ENCODE results near the gene ZMIZ1.

ZMIZ1 gene

DNA sequence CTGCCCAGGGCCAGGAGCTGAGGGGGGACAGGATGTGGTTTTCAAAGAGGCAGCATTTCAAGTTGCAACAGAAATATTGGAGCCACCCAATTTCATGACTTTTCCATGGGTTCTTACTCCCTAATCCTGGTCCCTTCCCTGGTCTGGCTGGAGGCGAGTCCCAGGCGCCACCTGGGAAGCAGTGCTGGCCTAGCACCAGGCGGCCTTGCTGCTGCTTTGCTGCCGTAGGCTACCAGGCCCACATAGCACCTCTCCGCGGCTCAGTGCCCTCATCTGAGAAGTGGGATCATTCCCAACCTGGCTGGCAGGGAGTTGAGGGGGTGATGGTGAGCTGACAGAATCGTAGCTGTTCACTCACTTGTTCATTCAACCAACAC lies 33.7 kb downstream of the ZMIZ1 start:
- H3K27ac ChIP-seq: no peak overlapping the region
- TF ChIP-seq ZFX (IDR thresholded peaks at IDR 0.05): no peak
- TF ChIP-seq, protein P1, sequence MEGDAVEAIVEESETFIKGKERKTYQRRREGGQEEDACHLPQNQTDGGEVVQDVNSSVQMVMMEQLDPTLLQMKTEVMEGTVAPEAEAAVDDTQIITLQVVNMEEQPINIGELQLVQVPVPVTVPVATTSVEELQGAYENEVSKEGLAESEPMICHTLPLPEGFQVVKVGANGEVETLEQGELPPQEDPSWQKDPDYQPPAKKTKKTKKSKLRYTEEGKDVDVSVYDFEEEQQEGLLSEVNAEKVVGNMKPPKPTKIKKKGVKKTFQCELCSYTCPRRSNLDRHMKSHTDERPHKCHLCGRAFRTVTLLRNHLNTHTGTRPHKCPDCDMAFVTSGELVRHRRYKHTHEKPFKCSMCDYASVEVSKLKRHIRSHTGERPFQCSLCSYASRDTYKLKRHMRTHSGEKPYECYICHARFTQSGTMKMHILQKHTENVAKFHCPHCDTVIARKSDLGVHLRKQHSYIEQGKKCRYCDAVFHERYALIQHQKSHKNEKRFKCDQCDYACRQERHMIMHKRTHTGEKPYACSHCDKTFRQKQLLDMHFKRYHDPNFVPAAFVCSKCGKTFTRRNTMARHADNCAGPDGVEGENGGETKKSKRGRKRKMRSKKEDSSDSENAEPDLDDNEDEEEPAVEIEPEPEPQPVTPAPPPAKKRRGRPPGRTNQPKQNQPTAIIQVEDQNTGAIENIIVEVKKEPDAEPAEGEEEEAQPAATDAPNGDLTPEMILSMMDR (conservative IDR thresholded peaks at IDR 0.05): no peak

DNA sequence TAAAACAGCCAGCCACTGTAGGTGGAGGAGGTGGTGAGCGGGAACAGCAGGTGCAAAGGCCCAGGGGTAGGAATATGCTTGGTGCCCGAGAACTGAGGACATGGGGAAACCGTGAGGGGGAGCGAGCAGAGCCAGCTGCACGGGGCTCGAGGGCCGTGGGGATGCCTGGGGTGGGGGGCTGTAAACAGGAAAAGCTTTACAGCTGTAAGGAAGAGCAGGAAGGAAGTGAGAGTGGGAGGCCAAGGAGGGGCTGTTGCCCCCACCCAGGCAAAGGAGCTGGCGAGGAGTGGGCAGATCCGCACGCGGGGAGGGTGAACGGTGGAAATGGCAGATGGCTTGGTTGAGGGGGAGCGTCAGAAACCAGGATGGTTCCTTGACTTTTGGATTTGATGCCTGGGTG lies 34.4 kb downstream of the ZMIZ1 start:
- no peak for TF ChIP-seq ZFX (IDR thresholded peaks at IDR 0.05)
- TF ChIP-seq, protein P1 (conservative IDR thresholded peaks at IDR 0.05): no peak
- no peak overlapping the region for H3K27ac ChIP-seq

GRCh38 chr10:79103585-79103984 lies 34.8 kb downstream of the ZMIZ1 start:
- H3K27ac ChIP-seq: no peak overlapping the region; the same call in 1 of the 2 replicates
- TF ChIP-seq, protein P1 (conservative IDR thresholded peaks at IDR 0.05): no peak
- TF ChIP-seq ZFX (IDR thresholded peaks at IDR 0.05): no peak

DNA sequence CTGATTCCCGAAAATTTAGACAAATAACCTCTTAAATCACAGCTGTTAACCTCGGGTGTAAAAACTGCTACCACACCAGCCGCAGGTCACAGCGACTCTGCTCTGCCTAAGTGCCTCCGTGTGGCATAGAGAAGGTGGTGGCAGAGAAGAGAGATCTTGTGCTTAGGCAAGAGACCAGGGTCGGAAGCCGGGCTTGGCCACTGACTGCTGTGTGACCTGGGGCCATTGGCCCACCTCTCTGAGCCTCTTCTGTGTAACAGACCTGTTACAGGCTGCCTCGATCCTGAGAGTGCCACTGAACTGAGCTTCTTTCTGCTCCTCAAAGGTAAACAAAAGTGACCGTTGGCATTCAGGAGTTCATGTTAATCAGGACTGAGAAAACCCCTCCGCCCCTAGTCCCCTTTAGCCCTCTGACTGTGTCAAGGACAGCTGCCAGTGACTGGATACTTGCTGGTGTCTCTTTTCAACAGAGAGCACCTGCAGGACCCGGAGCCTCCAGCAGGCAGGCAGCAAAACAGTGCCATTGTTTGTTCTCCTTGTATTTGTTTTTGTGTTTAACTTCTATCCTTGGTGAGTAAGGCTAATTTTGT lies 36.5 kb downstream of the ZMIZ1 start:
- H3K27ac ChIP-seq: peak overlapping the region; percentile 39

DNA sequence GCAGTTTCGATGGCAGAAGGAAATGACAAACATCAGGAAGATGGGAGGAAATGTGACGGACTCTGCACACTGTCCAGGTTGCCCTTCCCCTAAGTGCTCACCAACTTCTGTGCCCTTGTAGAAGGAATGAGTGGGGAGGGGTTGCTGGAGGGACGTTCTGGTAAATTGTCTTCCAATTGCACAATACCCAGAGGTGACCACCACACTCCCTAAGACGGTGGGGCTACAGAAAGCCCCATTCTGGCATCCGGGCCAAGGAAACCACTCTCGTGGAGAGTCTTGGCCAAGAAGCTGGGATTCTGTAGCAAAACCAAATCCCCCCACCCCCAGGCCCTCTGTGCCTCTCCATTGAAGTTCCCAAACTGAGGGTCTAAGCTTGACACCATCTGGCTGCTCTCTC lies 37.1 kb downstream of the ZMIZ1 start:
- H3K27ac ChIP-seq: peak overlapping the region; percentile 3; the same call in 1 of the 2 replicates
- TF ChIP-seq ZFX (IDR thresholded peaks at IDR 0.05): no peak
- TF ChIP-seq, protein P1 (conservative IDR thresholded peaks at IDR 0.05): no peak

More for the DNA sequence above, 36.5 kb downstream of the ZMIZ1 start:
- TF ChIP-seq ZFX (IDR thresholded peaks at IDR 0.05): no peak
- TF ChIP-seq, protein P1 (conservative IDR thresholded peaks at IDR 0.05): no peak

GRCh38 chr10:79106256-79107050 lies 37.7 kb downstream of the ZMIZ1 start:
- TF ChIP-seq, protein P1 (conservative IDR thresholded peaks at IDR 0.05): no peak
- no peak for TF ChIP-seq ZFX (IDR thresholded peaks at IDR 0.05)

DNA sequence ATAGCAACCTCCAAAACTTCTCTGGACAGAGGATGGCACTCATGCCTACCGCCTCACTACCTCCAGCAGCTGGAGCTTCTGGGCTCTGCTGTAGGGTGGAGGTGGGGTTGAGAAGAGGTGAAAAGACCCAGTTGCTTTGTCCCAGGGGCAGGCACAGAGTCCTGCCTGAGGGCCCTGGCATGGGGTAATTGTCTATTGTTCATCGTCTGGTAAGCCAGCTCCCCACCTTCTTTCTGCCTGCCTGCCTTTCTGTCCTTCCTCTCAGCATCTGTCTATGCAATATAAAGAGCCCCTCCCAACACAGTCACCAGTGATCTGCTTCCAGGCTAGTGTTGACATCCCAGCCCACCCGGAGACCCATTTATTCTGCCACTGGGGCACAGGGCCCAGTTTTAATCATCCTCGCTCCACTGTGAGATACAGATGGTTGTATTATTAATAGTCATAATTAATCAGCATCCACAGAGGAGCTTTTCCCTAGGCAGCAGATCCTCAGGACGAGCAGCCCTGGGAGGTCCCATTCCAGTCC lies 39.0 kb downstream of the ZMIZ1 start:
- H3K27ac ChIP-seq: no peak overlapping the region
- TF ChIP-seq, protein P1 (conservative IDR thresholded peaks at IDR 0.05): no peak
- TF ChIP-seq ZFX (IDR thresholded peaks at IDR 0.05): no peak

More at GRCh38 chr10:79106256-79107050, 37.7 kb downstream of the ZMIZ1 start:
- H3K27ac ChIP-seq: peak overlapping the region; percentile 3; the same call in 1 of the 2 replicates
